GM23338 (cell line): Measurements from ENCODE around the gene KIAA1671. TPM values are rescaled to one million over a fixed set of nuclear protein-coding genes. Genes with fewer than 3 reads are reported as not detected.

Source experiments
- ATAC-seq: fragments of 200-7000 bp; cut with Tn5 transposase; 3 replicates; pipeline ENCODE4 v1.9.1; 2020
- DNase-seq: peaks from one replicate; pipeline ENCODE4 v3.0.0-alpha.2; 2015; ENCODE audit warnings: low spot score
- H2AFZ ChIP-seq: fragments of 200-600 bp; sonication (generic); 2 replicates; pipeline ENCODE4 v1.8.0; 2016; ENCODE audit warnings: antibody characterized with exemption, mild to moderate bottlenecking, moderate library complexity
- H3F3A ChIP-seq: fragments of 200-600 bp; sonication (generic); replicated peaks from 2 replicates; pipeline ENCODE4 v1.8.0; 2017; ENCODE audit warnings: antibody characterized with exemption, mixed run types, low read depth
- H3K27ac ChIP-seq: fragments of 200-600 bp; sonication (generic); 2 replicates; pipeline ENCODE4 v1.6.1; 2016; ENCODE audit warnings: low read depth
- H3K27me3 ChIP-seq: fragments of 200-600 bp; sonication (generic); 2 replicates; pipeline ENCODE4 v1.8.0; 2016; ENCODE audit warnings: mild to moderate bottlenecking, mixed run types, moderate library complexity; ENCODE audit not compliant: insufficient read depth
- H3K36me3 ChIP-seq: fragments of 200-600 bp; sonication (generic); 2 replicates; pipeline ENCODE4 v1.8.0; 2016; ENCODE audit warnings: mild to moderate bottlenecking; ENCODE audit not compliant: insufficient read depth
- H3K4me1 ChIP-seq: fragments of 200-600 bp; sonication (generic); 2 replicates; pipeline ENCODE4 v1.8.0; 2016; ENCODE audit warnings: mild to moderate bottlenecking, moderate library complexity; ENCODE audit not compliant: insufficient read depth
- H3K4me2 ChIP-seq: fragments of 200-600 bp; sonication (generic); 2 replicates; pipeline ENCODE4 v1.7.1; 2017; ENCODE audit warnings: mixed run types
- H3K4me3 ChIP-seq: fragments of 200-600 bp; sonication (generic); 2 replicates; pipeline ENCODE4 v1.6.1; 2016; ENCODE audit warnings: mixed run types
- H3K79me2 ChIP-seq: fragments of 200-600 bp; sonication (generic); replicated peaks from 2 replicates; pipeline ENCODE4 v1.8.0; 2017; ENCODE audit warnings: mild to moderate bottlenecking; ENCODE audit not compliant: insufficient read depth
- H3K9me2 ChIP-seq: fragments of 200-600 bp; sonication (generic); 2 replicates; pipeline ENCODE4 v1.8.0; 2017; ENCODE audit not compliant: insufficient read depth
- H4K20me1 ChIP-seq: fragments of 200-600 bp; sonication (generic); replicated peaks from 2 replicates; pipeline ENCODE4 v1.8.0; 2017; ENCODE audit warnings: mild to moderate bottlenecking; ENCODE audit not compliant: insufficient read depth
- H3K27ac Mint-ChIP-seq: 2 replicates; pipeline ENCODE4 v1.8.0; 2020; ENCODE audit warnings: inconsistent platforms, mild to moderate bottlenecking, moderate library complexity, mixed read lengths
- H3K27me3 Mint-ChIP-seq: 3 replicates; pipeline ENCODE4 v1.8.0; 2022; ENCODE audit warnings: low read depth, mild to moderate bottlenecking, moderate library complexity, mixed read lengths, inconsistent platforms; ENCODE audit not compliant: insufficient read depth, poor library complexity
- H3K36me3 Mint-ChIP-seq: 3 replicates; pipeline ENCODE4 v1.8.0; 2021; ENCODE audit warnings: low read depth, mild to moderate bottlenecking, inconsistent platforms, moderate library complexity, mixed read lengths
- H3K4me1 Mint-ChIP-seq: 3 replicates; pipeline ENCODE4 v1.8.0; 2020; ENCODE audit warnings: mild to moderate bottlenecking, inconsistent platforms, mixed read lengths
- H3K4me3 Mint-ChIP-seq: 3 replicates; pipeline ENCODE4 v1.8.0; 2021; ENCODE audit warnings: moderate library complexity, mild to moderate bottlenecking, inconsistent platforms, mixed read lengths
- H3K9me3 Mint-ChIP-seq: 3 replicates; pipeline ENCODE4 v1.8.0; 2020; ENCODE audit warnings: moderate library complexity, mild to moderate bottlenecking, inconsistent platforms, mixed read lengths
- CREB1 ChIP-seq: fragments of 250-450 bp; sonication (Bioruptor Pico); IDR thresholded peaks from 2 replicates; pipeline ENCODE4 v1.5.0; 2020; ENCODE audit warnings: low read depth, mild to moderate bottlenecking, moderate library complexity
- CTCF ChIP-seq, 2 experiments: fragments of 200-600 bp in 1 of 2; sonication (generic) in 1 of 2; conservative IDR thresholded peaks; 2 replicates each; pipeline versions ENCODE4 v1.5.1 to v1.6.1; 2016 to 2017; ENCODE audit warnings: antibody characterized with exemption in 2 of 2, low read depth in 2 of 2, mild to moderate bottlenecking in 2 of 2, moderate library complexity in 1 of 2
- ETS1 ChIP-seq: IDR thresholded peaks from 2 replicates; pipeline ENCODE4 v1.6.1; 2016; ENCODE audit warnings: antibody characterized with exemption
- EZH2 ChIP-seq: fragments of 200-600 bp; sonication (generic); IDR thresholded peaks from one replicate; pipeline ENCODE4 v1.8.0; 2017; ENCODE audit warnings: antibody characterized with exemption, mild to moderate bottlenecking, low read depth; ENCODE audit not compliant: unreplicated experiment
- EZH2phosphoT487 ChIP-seq: fragments of 200-600 bp; sonication (generic); IDR thresholded peaks from one replicate; pipeline ENCODE4 v1.8.1; 2018; ENCODE audit warnings: antibody characterized with exemption; ENCODE audit not compliant: unreplicated experiment
- JUNB ChIP-seq: IDR thresholded peaks from one replicate; pipeline ENCODE4 v1.6.1; 2016; ENCODE audit warnings: antibody characterized with exemption; ENCODE audit not compliant: unreplicated experiment
- NANOG ChIP-seq: IDR thresholded peaks from 2 replicates; pipeline ENCODE4 v1.6.1; 2016; ENCODE audit warnings: antibody characterized with exemption, borderline replicate concordance
- POLR2AphosphoS5 ChIP-seq: IDR thresholded peaks from 2 replicates; pipeline ENCODE4 v1.6.1; 2016; ENCODE audit warnings: antibody characterized with exemption, low read depth
- REST ChIP-seq: IDR thresholded peaks from one replicate; pipeline ENCODE4 v1.6.1; 2018; ENCODE audit warnings: antibody characterized with exemption; ENCODE audit not compliant: unreplicated experiment
- STAT1 ChIP-seq: IDR thresholded peaks from one replicate; pipeline ENCODE4 v1.6.1; 2016; ENCODE audit warnings: antibody characterized with exemption; ENCODE audit not compliant: unreplicated experiment
- ZNF114 ChIP-seq: fragments of 250-450 bp; sonication (Bioruptor Pico); IDR thresholded peaks from 2 replicates; pipeline ENCODE4 v1.5.0; 2020; ENCODE audit warnings: mild to moderate bottlenecking, moderate library complexity
- ZNF331 ChIP-seq: fragments of 250-450 bp; sonication (Bioruptor Pico); IDR thresholded peaks from 2 replicates; pipeline ENCODE4 v1.5.0; 2020; ENCODE audit warnings: low read depth, mild to moderate bottlenecking, moderate library complexity
- polyA plus RNA-seq: library from polyadenylated mRNA; unstranded; fragments of >200 nt; fragmentation: Nextera tagmentation; extraction: Ambion mirVana; gene quantifications from 2 replicates; pipeline ENCODE4 v1.2.1, GENCODE V29; 2016
- total RNA-seq: library from RNA; depleted of rRNA; stranded (reverse); fragments of >200 nt; shearing (Covaris generic); gene quantifications from 2 replicates; pipeline ENCODE4 v1.2.3, GENCODE V29; 2014

KIAA1671 gene
- total and polyA plus RNA-seq, 2 experiments from 2014 or later: 6.1 to 27.2 TPM

- no peak overlapping the region for H3K4me3 ChIP-seq
- H3K27ac Mint-ChIP-seq: no peak overlapping the region
- no peaks in the 10 kb centered on the region; the same call in 1 of the 2 replicates for H3K79me2 ChIP-seq
- no peaks in the 10 kb centered on the region for H3F3A ChIP-seq
- 0 out of 2 replicates have a peak, but pooled peaks cover 6% of the 10 kb centered on the region for H3K4me1 ChIP-seq
- peaks cover 2% of the 10 kb centered on the region for H3K27me3 Mint-ChIP-seq
- no peak for DNase-seq
- no peak overlapping the region for H3K27ac ChIP-seq
- peaks cover 37% of the 10 kb centered on the region for H3K4me1 Mint-ChIP-seq
- H3K27me3 ChIP-seq: no peaks in the 10 kb centered on the region
- H3K36me3 Mint-ChIP-seq: no peaks in the 10 kb centered on the region
- no peaks in the 10 kb centered on the region for H3K36me3 ChIP-seq
- H3K9me3 Mint-ChIP-seq: no peaks in the 10 kb centered on the region
- no peaks in the 10 kb centered on the region for H3K9me2 ChIP-seq
- H3K4me3 Mint-ChIP-seq: no peak overlapping the region; the same call in 1 of the 3 replicates
- TF ChIP-seq POLR2AphosphoS5 (no peak), EZH2 (no peak), STAT1 (no peak)
- no peak overlapping the region for H3K4me2 ChIP-seq
- H4K20me1 ChIP-seq: peaks cover 4% of the 10 kb centered on the region
- peak; percentile 16; the same call in 2 of the 3 replicates for ATAC-seq
- no peak overlapping the region for H2AFZ ChIP-seq
Measured at GRCh38 chr22:25146906-25147641, 194.6 kb downstream of the KIAA1671 start.

- Mint-ChIP-seq H3K27ac (no peak overlapping the region), H3K4me1 (peaks cover 37% of the 10 kb centered on the region), H3K9me3 (no peaks in the 10 kb centered on the region), H3K4me3 (no peak overlapping the region; the same call in 1 of the 3 replicates), H3K36me3 (no peaks in the 10 kb centered on the region), H3K27me3 (peaks cover 2% of the 10 kb centered on the region)
- DNase-seq: no peak
- Histone ChIP-seq H3F3A (no peaks in the 10 kb centered on the region), H3K27me3 (no peaks in the 10 kb centered on the region), H3K36me3 (no peaks in the 10 kb centered on the region), H3K79me2 (no peaks in the 10 kb centered on the region; the same call in 1 of the 2 replicates), H3K4me3 (no peak overlapping the region), H3K9me2 (no peaks in the 10 kb centered on the region), H2AFZ (no peak overlapping the region), H3K27ac (no peak overlapping the region), H3K4me2 (no peak overlapping the region), H4K20me1 (peaks cover 4% of the 10 kb centered on the region), H3K4me1 (0 out of 2 replicates have a peak, but pooled peaks cover 6% of the 10 kb centered on the region)
- ATAC-seq: no peak
- TF ChIP-seq JUNB (no peak), STAT1 (no peak), REST (no peak), ZNF114 (no peak), CTCF (conservative IDR thresholded peaks at IDR 0.05; ENCODE audit: low read depth in 2 of 2) (no peak), POLR2AphosphoS5 (no peak), NANOG (no peak), ZNF331 (CRISPR knock-in tag) (no peak), ETS1 (no peak), EZH2 (no peak), CREB1 (no peak), EZH2phosphoT487 (no peak)
Measured at GRCh38 chr22:25147642-25147928, 195.1 kb downstream of the KIAA1671 start.
